GM19193 (cell line): ENCODE data around the gene CCDC120.

Experiments used
- POLR2A ChIP-seq: IDR thresholded peaks from 4 replicates; pipeline ENCODE4 v1.6.1; 2011; ENCODE audit not compliant: insufficient read depth, insufficient read length; ENCODE audit errors: extremely low read depth

The CCDC120 gene

DNA sequence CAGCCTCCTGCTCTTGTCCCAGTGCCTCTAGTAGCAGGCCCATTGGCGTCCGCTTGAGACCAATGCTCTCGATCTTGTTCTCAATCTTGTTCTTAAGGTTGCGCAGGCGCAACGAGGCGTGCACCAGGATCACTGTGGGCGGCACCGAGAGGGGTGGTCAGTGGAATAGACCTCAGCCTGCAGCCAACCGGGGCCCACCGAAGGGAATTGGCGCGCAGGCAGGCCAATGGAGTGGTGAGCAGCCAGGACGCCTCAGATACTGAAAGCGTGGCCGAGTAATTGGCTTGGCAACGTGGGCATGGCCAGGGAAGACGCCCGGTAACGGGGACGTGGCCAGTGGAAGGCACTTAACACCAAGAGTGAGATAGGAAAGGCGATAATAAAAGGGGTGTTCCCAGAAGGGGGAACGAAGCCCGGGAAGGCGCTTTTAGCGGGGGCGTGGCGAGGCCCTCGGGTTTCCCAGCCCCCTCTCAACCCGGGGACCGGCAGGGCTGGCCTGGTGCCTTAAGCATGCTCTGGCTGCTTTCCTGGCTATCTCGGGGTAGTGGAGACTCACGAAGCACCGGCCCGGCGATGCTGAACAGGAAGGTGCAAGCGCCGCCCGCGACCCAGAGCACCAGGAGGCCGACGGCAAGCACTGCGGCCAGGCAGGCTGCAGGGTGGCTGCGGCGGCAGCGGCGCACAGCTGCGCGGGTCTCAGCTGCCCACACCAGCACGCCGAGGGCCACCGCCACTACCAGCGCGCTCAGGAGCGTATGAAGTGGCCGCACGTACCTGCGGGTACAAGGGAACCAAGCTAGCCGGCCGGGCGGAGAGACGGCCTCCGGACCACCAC lies 13.3 kb downstream of the CCDC120 start:
- TF ChIP-seq POLR2A: no peak

- no peak for TF ChIP-seq POLR2A
Observed at GRCh38 chrX:49072712-49073095, 13.9 kb downstream of the CCDC120 start.

- TF ChIP-seq POLR2A: peak; percentile 44
Observed at GRCh38 chrX:49073601-49074575, 15.1 kb downstream of the CCDC120 start, which contains the start of gene PRAF2. Gene PRAF2, minus strand, starts transcription at chrX:49074002. Its CDS starts 15 bp downstream, at chrX:49073987.

- no peak for TF ChIP-seq POLR2A
Observed at GRCh38 chrX:49075347-49075746, 16.5 kb downstream of the CCDC120 start.

GRCh38 chrX:49077941-49078340 lies 19.1 kb downstream of the CCDC120 start:
- TF ChIP-seq POLR2A: no peak

DNA sequence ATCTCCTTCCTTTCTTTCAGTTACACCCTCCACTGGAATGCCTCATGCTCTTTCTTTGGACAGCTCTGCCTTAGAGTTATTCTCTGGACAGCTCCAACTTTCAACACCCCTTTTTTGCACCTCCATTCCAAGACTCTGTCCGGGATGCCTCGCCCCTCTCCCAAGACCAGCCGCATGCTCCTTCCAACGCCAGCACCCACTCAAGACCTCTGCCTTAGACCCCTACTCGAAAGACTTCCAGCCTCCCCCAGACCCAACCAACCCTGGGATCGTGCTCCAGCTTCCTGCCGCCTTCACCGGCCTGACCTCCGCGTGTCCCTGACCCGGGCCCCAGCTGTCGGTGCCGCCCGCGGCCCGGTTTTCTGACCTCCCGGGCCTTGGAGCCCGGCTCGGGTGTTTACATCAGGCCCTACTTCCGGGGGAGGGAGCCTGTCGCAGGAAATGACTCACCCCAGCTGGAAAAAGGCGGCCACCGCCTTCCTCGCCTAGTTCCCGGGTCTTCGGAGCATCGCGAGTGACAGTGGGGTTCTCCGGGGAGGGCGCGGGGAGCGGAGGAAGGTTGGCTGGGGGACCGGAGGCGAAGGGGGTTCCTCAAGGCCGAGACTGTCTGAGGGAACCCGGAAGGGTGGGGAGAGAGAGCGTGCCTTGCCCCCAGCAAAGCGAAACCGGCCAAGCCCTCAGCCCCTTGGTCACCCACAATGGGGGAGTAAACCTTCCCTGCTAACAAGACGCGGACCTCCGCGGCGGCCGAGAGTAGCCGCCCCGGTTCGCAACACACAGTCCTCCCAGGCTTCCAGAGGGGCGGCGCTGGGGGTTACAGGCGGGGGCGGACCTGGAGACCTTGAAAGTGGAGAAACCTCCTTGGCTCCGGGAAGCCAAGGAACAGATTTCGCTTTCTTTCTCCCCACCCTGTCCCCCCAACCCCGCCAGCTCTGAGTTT lies 21.0 kb downstream of the CCDC120 start, which contains the start of gene WDR45:
WDR45 (minus strand) TSS at position 399 of the 940 bp plus-strand sequence. CDS start 1,792 bp downstream, outside the sequence.
- peak; percentile 55 for TF ChIP-seq POLR2A

GRCh38 chrX:49082271-49082871 lies 23.6 kb downstream of the CCDC120 start:
- TF ChIP-seq POLR2A: no peak

- no peak for TF ChIP-seq POLR2A
Observed at GRCh38 chrX:49089553-49089952, 30.8 kb downstream of the CCDC120 start.

DNA sequence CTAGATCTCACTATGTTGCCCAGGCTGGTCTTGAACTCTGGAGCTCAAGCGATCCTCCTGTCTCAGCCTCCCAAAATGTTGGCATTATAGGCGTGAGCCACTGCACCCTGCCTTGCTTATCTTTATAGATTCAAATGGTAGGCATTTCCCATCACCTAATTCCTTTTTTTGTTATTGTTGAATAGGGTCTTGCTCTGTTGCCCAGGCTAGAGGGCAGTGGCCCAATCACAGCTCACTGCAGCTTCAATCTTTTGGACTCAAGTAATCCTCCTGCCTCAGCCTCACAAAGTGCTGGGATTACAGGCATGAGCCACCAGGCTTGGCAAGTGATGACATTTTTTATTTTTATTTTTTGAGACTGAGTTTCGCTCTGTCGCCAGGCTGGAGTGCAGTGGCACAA lies 37.6 kb downstream of the CCDC120 start:
- no peak for TF ChIP-seq POLR2A

- TF ChIP-seq POLR2A: peak; percentile 72
Observed at GRCh38 chrX:49100704-49101628, 42.2 kb downstream of the CCDC120 start.

DNA sequence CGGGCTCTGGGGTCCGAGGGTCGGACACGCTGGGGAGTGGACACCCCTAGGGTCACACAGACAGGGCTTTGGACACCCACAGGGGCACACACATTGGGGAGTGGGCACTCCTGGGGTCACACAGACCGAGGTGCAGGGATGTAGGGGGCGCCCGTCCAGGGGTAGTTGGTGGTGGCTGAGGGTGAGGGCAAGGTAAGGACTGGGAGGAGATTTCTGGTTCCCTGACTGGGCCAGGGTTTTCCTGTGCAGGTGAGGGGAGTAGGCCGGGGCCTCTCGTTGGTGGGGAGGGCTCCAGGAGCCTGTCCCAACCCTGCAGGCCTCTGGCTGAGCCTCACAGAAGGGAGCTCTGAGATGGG lies 42.8 kb downstream of the CCDC120 start:
- no peak for TF ChIP-seq POLR2A

DNA sequence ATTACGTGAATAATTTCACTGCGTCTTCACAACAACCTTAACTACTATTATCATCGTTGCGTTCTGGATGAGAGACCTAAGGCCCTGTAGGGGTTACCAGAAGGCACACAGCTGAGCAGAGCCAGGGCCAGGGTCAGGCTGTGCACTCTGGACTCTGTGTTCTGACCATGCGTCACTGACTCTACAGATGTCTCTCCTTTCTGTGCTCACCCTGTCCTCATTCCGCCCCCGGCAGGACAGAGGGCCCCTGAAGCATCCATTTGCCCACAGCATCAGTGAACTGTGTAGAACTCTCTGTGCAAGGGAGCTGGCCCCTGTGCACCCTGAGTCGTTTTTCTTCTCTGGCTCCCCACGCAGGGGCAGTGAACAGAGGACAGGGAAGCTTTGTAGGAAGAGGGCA lies 43.4 kb downstream of the CCDC120 start:
- no peak for TF ChIP-seq POLR2A

DNA sequence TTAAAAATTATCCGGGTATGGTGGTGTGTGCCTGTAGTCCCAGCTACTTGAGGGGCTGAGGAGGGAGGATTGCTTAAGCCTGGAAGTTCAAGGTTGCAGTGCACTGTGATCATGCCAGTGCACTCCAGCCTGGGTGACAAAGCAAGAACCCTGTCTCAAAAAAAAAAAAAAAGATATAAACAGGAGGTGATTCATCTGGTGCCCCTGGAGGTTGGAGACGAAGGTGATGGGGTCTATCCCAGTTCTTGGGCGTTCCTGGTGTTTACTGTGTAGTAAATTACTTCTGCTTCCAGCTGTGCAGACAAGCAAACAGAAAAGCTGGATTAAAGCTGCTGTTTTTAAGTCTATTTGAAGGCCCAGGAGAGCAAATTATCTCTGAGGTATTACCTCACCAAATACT lies 44.8 kb downstream of the CCDC120 start:
- no peak for TF ChIP-seq POLR2A
